Measurements from ENCODE around the gene MRTFB. TPM values are rescaled to one million over a fixed set of nuclear protein-coding genes. Genes with fewer than 3 reads are reported as not detected.

MRTFB gene
- total and polyA plus RNA-seq, 2 of the 13 experiments (the other 11 are each of a cell fraction or from before 2014, with no cell fraction given) = 11.4 to 14.0 TPM

DNA sequence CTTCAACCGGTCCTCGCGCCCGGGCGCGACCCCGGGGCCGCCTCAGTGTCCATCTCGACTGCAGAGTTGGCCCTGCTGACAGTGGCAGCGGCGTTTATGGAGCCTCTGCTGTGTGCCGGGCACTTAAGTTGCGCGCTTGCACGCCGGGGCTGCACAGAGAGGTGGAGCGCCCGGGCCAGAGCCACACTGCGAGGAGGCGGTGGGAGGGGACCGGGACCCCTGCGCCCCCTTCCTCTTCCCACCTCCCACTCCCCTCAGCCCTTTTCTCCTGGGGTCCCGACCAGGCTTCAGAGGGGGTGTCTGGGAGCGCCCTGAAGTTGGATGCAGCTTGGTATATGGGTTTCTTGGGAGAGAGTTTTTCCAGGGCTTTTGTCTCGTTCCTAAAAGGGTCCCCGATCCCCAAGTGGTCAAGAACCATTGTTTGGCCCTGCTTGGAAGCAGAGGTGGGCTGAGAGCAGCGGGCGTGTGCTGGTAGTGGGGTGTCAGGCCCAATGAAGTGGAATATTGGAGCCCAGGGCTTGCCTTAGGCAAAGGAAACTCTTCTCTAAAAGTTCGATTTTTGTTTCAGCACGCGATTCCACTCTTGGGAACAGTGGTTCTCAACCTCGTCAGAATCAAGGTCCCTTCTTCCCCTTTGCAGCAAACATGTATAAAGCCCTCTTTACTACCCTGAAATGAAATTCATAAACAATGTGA, 605 bp downstream of the MRTFB start (continued):
- TF ChIP-seq, protein P1, sequence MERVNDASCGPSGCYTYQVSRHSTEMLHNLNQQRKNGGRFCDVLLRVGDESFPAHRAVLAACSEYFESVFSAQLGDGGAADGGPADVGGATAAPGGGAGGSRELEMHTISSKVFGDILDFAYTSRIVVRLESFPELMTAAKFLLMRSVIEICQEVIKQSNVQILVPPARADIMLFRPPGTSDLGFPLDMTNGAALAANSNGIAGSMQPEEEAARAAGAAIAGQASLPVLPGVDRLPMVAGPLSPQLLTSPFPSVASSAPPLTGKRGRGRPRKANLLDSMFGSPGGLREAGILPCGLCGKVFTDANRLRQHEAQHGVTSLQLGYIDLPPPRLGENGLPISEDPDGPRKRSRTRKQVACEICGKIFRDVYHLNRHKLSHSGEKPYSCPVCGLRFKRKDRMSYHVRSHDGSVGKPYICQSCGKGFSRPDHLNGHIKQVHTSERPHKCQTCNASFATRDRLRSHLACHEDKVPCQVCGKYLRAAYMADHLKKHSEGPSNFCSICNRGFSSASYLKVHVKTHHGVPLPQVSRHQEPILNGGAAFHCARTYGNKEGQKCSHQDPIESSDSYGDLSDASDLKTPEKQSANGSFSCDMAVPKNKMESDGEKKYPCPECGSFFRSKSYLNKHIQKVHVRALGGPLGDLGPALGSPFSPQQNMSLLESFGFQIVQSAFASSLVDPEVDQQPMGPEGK (CRISPR knock-in tag; IDR thresholded peaks at IDR 0.05) = no peak
- TF ChIP-seq, protein P2, sequence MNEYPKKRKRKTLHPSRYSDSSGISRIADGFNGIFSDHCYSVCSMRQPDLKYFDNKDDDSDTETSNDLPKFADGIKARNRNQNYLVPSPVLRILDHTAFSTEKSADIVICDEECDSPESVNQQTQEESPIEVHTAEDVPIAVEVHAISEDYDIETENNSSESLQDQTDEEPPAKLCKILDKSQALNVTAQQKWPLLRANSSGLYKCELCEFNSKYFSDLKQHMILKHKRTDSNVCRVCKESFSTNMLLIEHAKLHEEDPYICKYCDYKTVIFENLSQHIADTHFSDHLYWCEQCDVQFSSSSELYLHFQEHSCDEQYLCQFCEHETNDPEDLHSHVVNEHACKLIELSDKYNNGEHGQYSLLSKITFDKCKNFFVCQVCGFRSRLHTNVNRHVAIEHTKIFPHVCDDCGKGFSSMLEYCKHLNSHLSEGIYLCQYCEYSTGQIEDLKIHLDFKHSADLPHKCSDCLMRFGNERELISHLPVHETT (CRISPR knock-in tag; conservative IDR thresholded peaks at IDR 0.05) = peak; percentile 12; the same call in 1 of the 2 replicates
- TF ChIP-seq KDM4B (CRISPR knock-in tag; IDR thresholded peaks at IDR 0.05) = 0 out of 2 replicates have a peak, but pooled peaks have one; percentile 30
- TF ChIP-seq MAFF (IDR thresholded peaks at IDR 0.05; ENCODE audit: low read depth, low read length) = no peak
- no peak for TF ChIP-seq ZNF282 (IDR thresholded peaks at IDR 0.05; ENCODE audit: partially characterized antibody)
- no peak for TF ChIP-seq HNF4G (IDR thresholded peaks at IDR 0.05; ENCODE audit: borderline replicate concordance, low read depth, low read length)
- no peak for TF ChIP-seq HNF4G (CRISPR knock-in tag; IDR thresholded peaks at IDR 0.05; ENCODE audit: borderline replicate concordance, low read depth)
- no peak for TF ChIP-seq SMYD3 (CRISPR knock-in tag; IDR thresholded peaks at IDR 0.05)
- no peak for TF ChIP-seq ZNF235 (CRISPR knock-in tag; IDR thresholded peaks at IDR 0.05; ENCODE audit: borderline replicate concordance)
- TF ChIP-seq ZNF598 (CRISPR knock-in tag; IDR thresholded peaks at IDR 0.05; ENCODE audit: borderline replicate concordance) = no peak
- no peak for TF ChIP-seq ZNF547 (CRISPR knock-in tag; IDR thresholded peaks at IDR 0.05)
- TF ChIP-seq ZFP82 (CRISPR knock-in tag; IDR thresholded peaks at IDR 0.05; ENCODE audit: borderline replicate concordance) = no peak
- TF ChIP-seq, protein P3, sequence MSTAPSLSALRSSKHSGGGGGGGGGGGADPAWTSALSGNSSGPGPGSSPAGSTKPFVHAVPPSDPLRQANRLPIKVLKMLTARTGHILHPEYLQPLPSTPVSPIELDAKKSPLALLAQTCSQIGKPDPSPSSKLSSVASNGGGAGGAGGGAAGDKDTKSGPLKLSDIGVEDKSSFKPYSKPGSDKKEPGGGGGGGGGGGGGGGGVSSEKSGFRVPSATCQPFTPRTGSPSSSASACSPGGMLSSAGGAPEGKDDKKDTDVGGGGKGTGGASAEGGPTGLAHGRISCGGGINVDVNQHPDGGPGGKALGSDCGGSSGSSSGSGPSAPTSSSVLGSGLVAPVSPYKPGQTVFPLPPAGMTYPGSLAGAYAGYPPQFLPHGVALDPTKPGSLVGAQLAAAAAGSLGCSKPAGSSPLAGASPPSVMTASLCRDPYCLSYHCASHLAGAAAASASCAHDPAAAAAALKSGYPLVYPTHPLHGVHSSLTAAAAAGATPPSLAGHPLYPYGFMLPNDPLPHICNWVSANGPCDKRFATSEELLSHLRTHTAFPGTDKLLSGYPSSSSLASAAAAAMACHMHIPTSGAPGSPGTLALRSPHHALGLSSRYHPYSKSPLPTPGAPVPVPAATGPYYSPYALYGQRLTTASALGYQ (CRISPR knock-in tag; IDR thresholded peaks at IDR 0.05) = 0 out of 2 replicates have a peak, but pooled peaks have one; percentile 2
- no peak for TF ChIP-seq MBNL3 (CRISPR knock-in tag; conservative IDR thresholded peaks at IDR 0.05)
- no peak; the same call in 1 of the 2 replicates for TF ChIP-seq ZNF607 (CRISPR knock-in tag; IDR thresholded peaks at IDR 0.05; ENCODE audit: borderline replicate concordance)
- TF ChIP-seq, protein P4, sequence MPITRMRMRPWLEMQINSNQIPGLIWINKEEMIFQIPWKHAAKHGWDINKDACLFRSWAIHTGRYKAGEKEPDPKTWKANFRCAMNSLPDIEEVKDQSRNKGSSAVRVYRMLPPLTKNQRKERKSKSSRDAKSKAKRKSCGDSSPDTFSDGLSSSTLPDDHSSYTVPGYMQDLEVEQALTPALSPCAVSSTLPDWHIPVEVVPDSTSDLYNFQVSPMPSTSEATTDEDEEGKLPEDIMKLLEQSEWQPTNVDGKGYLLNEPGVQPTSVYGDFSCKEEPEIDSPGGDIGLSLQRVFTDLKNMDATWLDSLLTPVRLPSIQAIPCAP (CRISPR knock-in tag; IDR thresholded peaks at IDR 0.05; ENCODE audit: low read depth) = no peak
- TF ChIP-seq NR3C1 (CRISPR knock-in tag; IDR thresholded peaks at IDR 0.05) = no peak
- TF ChIP-seq MIER2 (CRISPR knock-in tag; IDR thresholded peaks at IDR 0.05) = no peak
- no peak for TF ChIP-seq ARNT (IDR thresholded peaks at IDR 0.05)
- TF ChIP-seq, protein P5, sequence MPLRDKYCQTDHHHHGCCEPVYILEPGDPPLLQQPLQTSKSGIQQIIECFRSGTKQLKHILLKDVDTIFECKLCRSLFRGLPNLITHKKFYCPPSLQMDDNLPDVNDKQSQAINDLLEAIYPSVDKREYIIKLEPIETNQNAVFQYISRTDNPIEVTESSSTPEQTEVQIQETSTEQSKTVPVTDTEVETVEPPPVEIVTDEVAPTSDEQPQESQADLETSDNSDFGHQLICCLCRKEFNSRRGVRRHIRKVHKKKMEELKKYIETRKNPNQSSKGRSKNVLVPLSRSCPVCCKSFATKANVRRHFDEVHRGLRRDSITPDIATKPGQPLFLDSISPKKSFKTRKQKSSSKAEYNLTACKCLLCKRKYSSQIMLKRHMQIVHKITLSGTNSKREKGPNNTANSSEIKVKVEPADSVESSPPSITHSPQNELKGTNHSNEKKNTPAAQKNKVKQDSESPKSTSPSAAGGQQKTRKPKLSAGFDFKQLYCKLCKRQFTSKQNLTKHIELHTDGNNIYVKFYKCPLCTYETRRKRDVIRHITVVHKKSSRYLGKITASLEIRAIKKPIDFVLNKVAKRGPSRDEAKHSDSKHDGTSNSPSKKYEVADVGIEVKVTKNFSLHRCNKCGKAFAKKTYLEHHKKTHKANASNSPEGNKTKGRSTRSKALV (CRISPR knock-in tag; IDR thresholded peaks at IDR 0.05) = no peak

Measured in HepG2 (cell line).